OCI-LY3 (cell line): ENCODE measurements around the gene CENPL.

Experiments
- EZH2phosphoT487 ChIP-seq: fragments of 200-600 bp; shearing (Covaris generic); IDR thresholded peaks from 2 replicates; pipeline ENCODE4 v1.6.1; 2018; ENCODE audit warnings: antibody characterized with exemption, mixed run types, low read depth
- TF ChIP-seq, protein P1 (sequence below): fragments of 200-600, 300-600 bp; sonication (generic); IDR thresholded peaks from 2 replicates; pipeline ENCODE4 v1.5.1; 2014; ENCODE audit warnings: antibody characterized with exemption, low read length, low read depth

GRCh38 chr1:173768827-173769226 lies 55.9 kb downstream of the CENPL start:
- TF ChIP-seq, protein P1, sequence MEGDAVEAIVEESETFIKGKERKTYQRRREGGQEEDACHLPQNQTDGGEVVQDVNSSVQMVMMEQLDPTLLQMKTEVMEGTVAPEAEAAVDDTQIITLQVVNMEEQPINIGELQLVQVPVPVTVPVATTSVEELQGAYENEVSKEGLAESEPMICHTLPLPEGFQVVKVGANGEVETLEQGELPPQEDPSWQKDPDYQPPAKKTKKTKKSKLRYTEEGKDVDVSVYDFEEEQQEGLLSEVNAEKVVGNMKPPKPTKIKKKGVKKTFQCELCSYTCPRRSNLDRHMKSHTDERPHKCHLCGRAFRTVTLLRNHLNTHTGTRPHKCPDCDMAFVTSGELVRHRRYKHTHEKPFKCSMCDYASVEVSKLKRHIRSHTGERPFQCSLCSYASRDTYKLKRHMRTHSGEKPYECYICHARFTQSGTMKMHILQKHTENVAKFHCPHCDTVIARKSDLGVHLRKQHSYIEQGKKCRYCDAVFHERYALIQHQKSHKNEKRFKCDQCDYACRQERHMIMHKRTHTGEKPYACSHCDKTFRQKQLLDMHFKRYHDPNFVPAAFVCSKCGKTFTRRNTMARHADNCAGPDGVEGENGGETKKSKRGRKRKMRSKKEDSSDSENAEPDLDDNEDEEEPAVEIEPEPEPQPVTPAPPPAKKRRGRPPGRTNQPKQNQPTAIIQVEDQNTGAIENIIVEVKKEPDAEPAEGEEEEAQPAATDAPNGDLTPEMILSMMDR = no peak
- no peak for TF ChIP-seq EZH2phosphoT487
